BE2C (cell line): ENCODE data around the gene CCDC187.

Experiments
- DNase-seq: peaks from one replicate; pipeline ENCODE4 v3.0.0-alpha.2; 2020
- H3K27me3 ChIP-seq: fragments of 250-450 bp; sonication (Bioruptor Pico); 2 replicates; pipeline ENCODE4 v1.5.1; 2020; ENCODE audit warnings: mild to moderate bottlenecking
- H3K36me3 ChIP-seq: fragments of 250-450 bp; sonication (Bioruptor Pico); 2 replicates; pipeline ENCODE4 v1.5.1; 2020; ENCODE audit warnings: mild to moderate bottlenecking
- H3K4me1 ChIP-seq: fragments of 250-450 bp; sonication (Bioruptor Pico); 2 replicates; pipeline ENCODE4 v1.5.1; 2020
- H3K4me3 ChIP-seq: 2 replicates; pipeline ENCODE4 v1.5.1; 2011; ENCODE audit warnings: low read depth, low read length
- H3K9me3 ChIP-seq: fragments of 250-450 bp; sonication (Bioruptor Pico); 2 replicates; pipeline ENCODE4 v1.5.1; 2020
- CTCF ChIP-seq: IDR thresholded peaks from 2 replicates; pipeline ENCODE4 v1.5.1; 2012; ENCODE audit warnings: mild to moderate bottlenecking, low read depth, low read length

The CCDC187 gene

GRCh38 chr9:136309101-136309801 is 5.4 kb upstream of the CCDC187 start:
- Histone ChIP-seq H3K4me3 (no peak overlapping the region), H3K4me1 (peaks cover 20% of the 10 kb centered on the region), H3K9me3 (no peaks in the 10 kb centered on the region), H3K27me3 (no peaks in the 10 kb centered on the region), H3K36me3 (no peaks in the 10 kb centered on the region)
- no peak for TF ChIP-seq CTCF
- peak; percentile 82 for DNase-seq

- Histone ChIP-seq H3K9me3 (no peaks in the 10 kb centered on the region), H3K36me3 (no peaks in the 10 kb centered on the region), H3K4me3 (no peak overlapping the region), H3K27me3 (no peaks in the 10 kb centered on the region), H3K4me1 (peaks cover 20% of the 10 kb centered on the region)
- DNase-seq = no peak
- no peak for TF ChIP-seq CTCF
Measured at GRCh38 chr9:136308702-136309053, 4.8 kb upstream of the CCDC187 start.

- H3K27me3 ChIP-seq = no peaks in the 10 kb centered on the region
- no peaks in the 10 kb centered on the region for H3K9me3 ChIP-seq
- H3K36me3 ChIP-seq = no peaks in the 10 kb centered on the region
- peaks cover 20% of the 10 kb centered on the region for H3K4me1 ChIP-seq
- H3K4me3 ChIP-seq = no peak overlapping the region
- DNase-seq = no peak
- no peak for TF ChIP-seq CTCF
Measured at GRCh38 chr9:136308006-136308701, 4.3 kb upstream of the CCDC187 start.

- Histone ChIP-seq H3K4me3 (no peak overlapping the region), H3K27me3 (no peaks in the 10 kb centered on the region), H3K9me3 (no peaks in the 10 kb centered on the region), H3K4me1 (peaks cover 20% of the 10 kb centered on the region), H3K36me3 (no peaks in the 10 kb centered on the region)
- DNase-seq = no peak
- no peak for TF ChIP-seq CTCF
Measured at GRCh38 chr9:136307215-136307750, 3.4 kb upstream of the CCDC187 start.

GRCh38 chr9:136306211-136307208 is 2.6 kb upstream of the CCDC187 start:
- no peaks in the 10 kb centered on the region for H3K9me3 ChIP-seq
- TF ChIP-seq CTCF = no peak
- H3K4me3 ChIP-seq = no peak overlapping the region
- H3K4me1 ChIP-seq = peaks cover 20% of the 10 kb centered on the region
- peak; percentile 56 for DNase-seq
- H3K27me3 ChIP-seq = no peaks in the 10 kb centered on the region
- no peaks in the 10 kb centered on the region for H3K36me3 ChIP-seq
